ENCODE data around the gene CYP26A1.
A peak's percentile ranks its signal among the peaks of the same experiment; 100 is the strongest.

CYP26A1 gene

GRCh38 chr10:93068411-93069244, 5.1 kb upstream of the CYP26A1 start:
- TF ChIP-seq CTCF (IDR thresholded peaks at IDR 0.05; ENCODE audit: low read depth, low read length): peak; percentile 3
- in situ Hi-C loops (cut with HindIII; ENCODE audit: low sequenced_read_pairs): no loop called here
- peak; percentile 50 for DNase-seq (ENCODE audit: low read depth, low spot score)
- H3K4me3 ChIP-seq (ENCODE audit: low read depth, low read length): no peak overlapping the region

GRCh38 chr10:93069245-93069561, 4.5 kb upstream of the CYP26A1 start:
- in situ Hi-C loops (cut with HindIII; ENCODE audit: low sequenced_read_pairs): no loop called here
- no peak for DNase-seq (ENCODE audit: low read depth, low spot score)
- no peak overlapping the region for H3K4me3 ChIP-seq (ENCODE audit: low read depth, low read length)
- TF ChIP-seq CTCF (IDR thresholded peaks at IDR 0.05; ENCODE audit: low read depth, low read length): no peak

- no peak for DNase-seq (ENCODE audit: low read depth, low spot score)
- H3K4me3 ChIP-seq (ENCODE audit: low read depth, low read length): no peak overlapping the region
- no peak for TF ChIP-seq CTCF (IDR thresholded peaks at IDR 0.05; ENCODE audit: low read depth, low read length)
- in situ Hi-C loops (cut with HindIII; ENCODE audit: low sequenced_read_pairs): no loop called here
These were observed 3.1 kb upstream of the CYP26A1 start for GRCh38 chr10:93070378-93071176.

- no peak for TF ChIP-seq CTCF (IDR thresholded peaks at IDR 0.05; ENCODE audit: low read depth, low read length)
- DNase-seq (ENCODE audit: low read depth, low spot score): no peak
- H3K4me3 ChIP-seq (ENCODE audit: low read depth, low read length): no peak overlapping the region
- in situ Hi-C loops (cut with HindIII; ENCODE audit: low sequenced_read_pairs): no loop called here
These were observed 2.6 kb upstream of the CYP26A1 start for GRCh38 chr10:93071177-93071472.

- H3K4me3 ChIP-seq (ENCODE audit: low read depth, low read length): peak overlapping the region; percentile 7
- in situ Hi-C loops (cut with HindIII; ENCODE audit: low sequenced_read_pairs): no loop called here
- DNase-seq (ENCODE audit: low read depth, low spot score): no peak
- peak; percentile 3 for TF ChIP-seq CTCF (IDR thresholded peaks at IDR 0.05; ENCODE audit: low read depth, low read length)
These were observed 1.9 kb upstream of the CYP26A1 start for GRCh38 chr10:93071674-93072224.

- in situ Hi-C loops (cut with HindIII; ENCODE audit: low sequenced_read_pairs): no loop called here
- no peak for DNase-seq (ENCODE audit: low read depth, low spot score)
- H3K4me3 ChIP-seq (ENCODE audit: low read depth, low read length): peak overlapping the region; percentile 7
These were observed 1.4 kb upstream of the CYP26A1 start for GRCh38 chr10:93072225-93072712.

More at GRCh38 chr10:93072225-93072712, 1.4 kb upstream of the CYP26A1 start:
- no peak for TF ChIP-seq CTCF (IDR thresholded peaks at IDR 0.05; ENCODE audit: low read depth, low read length)
